Activated T-cell treated with anti-CD3 and anti-CD28 coated beads, Interleukin-2, amount 50 U/mL, for 48 hours (primary cell): Measurements from ENCODE around the gene NOXO1.
A peak's percentile ranks its signal among the peaks of the same experiment; 100 is the strongest.
"Not testable (repeated sequence)": the region's sequence is repeated elsewhere in the genome, so short reads cannot be mapped to it uniquely, and the experiment has no call there.

ENCODE experiments used
- DNase-seq, 2 experiments: peaks; one replicate each; pipeline ENCODE4 v3.0.0-alpha.2; 2020

The NOXO1 gene

DNA sequence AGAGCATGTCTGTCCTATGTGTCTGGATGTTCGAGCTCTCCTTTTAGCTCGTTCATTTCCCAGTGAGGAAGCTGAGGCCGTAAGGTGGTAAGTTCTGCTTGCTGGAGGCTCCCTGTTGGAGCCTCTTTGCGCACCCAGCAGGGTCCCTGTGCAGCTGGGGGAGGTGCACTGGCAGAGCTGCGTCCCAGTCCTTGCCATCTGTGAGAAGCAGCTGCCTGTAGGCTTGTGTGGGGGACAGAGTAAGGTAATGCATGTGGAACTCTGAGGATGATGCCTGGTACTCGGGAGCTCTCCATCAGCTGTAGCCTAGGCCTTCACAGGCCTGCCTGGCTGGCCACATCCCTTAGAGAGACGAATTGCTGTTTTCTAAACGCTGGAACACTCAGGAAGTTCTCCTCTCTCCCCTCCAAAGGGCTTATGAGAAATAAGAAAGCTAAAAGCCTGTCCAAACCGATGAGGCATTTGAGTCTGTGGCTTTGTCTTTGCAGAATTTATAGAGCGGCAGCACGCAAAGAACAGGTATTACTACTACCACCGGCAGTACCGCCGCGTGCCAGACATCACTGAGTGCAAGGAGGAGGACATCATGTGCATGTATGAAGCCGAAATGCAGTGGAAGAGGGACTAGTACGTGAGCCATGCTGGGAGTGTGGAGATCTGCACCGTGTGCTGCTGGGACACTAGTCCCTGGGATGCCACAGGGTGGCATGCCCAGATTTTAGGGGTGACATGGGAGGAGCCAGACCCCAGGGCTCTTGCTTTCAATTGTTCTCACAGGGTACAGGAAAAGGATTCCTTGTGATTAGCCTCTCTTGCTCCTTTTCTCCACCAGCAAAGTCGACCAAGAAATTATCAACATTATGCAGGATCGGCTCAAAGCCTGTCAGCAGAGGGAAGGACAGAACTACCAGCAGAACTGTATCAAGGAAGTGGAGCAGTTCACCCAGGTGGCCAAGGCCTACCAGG is 20.3 kb downstream of the NOXO1 start:
- DNase-seq = peak; percentile 82 to 83

DNA sequence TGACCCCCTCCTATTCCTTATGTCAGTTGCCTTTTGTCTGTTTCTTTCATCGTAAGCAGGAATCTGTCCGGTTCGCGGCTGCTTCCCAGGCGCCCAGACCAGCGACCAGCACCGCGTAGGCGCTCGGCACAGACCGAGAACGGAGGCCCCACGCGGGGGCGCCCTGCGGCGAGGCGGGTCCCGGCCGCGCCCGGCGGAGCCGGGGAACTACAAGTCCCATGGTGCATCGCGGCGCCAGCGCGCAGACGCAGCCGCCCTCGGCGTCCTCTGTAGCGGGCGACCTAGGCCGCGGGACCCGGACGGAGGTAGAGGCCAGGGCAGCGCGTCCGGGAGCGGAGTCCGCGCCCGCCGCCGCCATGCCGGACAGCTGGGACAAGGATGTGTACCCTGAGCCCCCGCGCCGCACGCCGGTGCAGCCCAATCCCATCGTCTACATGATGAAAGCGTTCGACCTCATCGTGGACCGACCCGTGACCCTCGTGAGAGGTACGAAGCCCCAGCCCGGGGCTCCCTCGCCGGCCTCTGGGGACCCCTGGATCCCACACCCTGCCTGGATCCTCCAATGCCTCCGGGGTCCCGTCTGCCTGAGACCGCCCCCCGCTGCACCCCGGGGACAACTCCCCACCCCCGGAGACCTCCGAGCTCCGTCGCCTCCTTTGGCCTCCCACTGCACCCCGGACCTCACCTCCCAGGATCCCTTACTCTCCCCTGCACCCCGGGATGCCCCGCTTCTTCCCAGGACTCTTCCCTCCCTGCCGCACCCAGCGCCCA is 21.8 kb downstream of the NOXO1 start, which contains the start of gene NDUFB10:
TSS of gene NDUFB10 (plus strand) at position 270 of the 771 bp plus-strand sequence. CDS start at position 357, 87 bp downstream.
- DNase-seq = peak; percentile 94 to 97

DNA sequence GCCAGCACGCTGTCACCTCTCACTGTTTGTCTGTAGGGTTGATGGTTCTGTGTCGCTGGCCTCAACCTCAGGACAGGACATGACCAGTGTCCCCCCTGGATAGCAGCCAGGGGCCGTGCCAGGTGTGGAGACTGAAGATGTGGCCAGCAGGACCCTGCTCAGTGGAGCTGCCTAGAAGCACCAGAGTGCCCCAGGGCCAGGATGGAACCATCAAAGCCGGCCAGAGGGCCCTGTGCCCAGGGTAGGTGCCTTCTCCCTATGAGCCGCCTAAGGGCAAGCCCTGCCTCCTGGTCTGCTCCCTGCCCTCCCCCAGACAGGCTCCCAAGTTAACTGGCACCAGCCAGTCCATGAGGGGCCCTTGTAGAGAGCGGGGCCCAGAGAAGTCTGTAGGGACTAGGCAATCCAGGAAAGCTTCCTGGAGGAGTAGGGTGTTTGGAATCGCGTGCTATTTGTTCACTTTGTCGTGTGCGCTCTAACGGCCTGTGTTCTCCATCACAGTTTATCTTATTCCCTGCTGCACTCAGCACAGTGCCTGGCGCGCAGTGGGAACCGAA is 22.5 kb downstream of the NOXO1 start:
- DNase-seq = no peak

DNA sequence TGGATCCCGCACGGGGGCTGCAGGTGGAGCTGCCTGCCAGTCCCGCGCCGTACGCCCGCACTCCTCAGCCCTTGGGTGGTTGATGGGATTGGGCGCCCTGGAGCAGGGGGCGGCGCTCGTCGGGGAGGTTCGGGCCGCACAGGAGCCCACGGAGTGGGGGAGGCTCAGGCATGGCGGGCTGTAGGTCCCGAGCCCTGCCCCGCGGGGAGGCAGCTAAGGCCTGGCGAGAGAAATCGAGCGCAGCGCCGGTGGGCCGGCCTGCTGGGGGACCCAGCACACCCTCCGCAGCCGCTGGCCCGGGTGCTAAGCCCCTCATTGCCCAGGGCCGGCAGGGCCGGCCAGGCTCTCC is 23.2 kb downstream of the NOXO1 start:
- DNase-seq = not testable (repeated sequence)

DNA sequence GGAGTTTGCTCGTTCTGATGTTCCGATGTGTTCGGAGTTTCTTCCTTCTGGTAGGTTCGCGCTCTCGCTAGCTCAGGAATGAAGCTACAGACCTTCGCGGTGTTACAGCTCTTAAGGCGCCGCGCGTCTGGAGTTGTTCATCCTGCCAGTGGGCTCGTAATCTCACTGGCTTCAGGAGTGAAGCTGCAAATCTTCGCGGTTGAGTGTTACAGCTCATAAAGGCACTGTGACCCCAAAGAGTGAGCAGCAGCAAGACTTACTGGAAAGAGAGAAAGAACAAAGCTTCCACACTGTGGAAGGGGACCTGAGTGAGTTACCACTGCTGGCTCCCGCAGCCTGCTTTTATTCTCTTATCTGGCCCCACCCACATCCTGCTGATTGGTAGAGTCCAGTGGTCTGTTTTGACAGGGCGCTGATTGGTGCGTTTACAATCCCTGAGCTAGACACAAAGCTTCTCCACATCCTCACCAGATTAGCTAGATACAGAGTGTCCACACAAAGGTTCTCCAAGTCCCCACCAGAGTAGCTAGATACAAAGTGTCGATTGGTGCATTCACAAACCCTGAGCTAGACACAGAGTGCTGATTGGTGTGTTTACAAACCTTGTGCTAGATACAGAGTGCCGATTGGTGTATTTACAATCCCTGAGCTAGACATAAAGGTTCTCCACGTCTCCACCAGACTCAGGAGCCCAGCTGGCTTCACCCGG is 23.7 kb downstream of the NOXO1 start:
- DNase-seq = not testable (repeated sequence)

DNA sequence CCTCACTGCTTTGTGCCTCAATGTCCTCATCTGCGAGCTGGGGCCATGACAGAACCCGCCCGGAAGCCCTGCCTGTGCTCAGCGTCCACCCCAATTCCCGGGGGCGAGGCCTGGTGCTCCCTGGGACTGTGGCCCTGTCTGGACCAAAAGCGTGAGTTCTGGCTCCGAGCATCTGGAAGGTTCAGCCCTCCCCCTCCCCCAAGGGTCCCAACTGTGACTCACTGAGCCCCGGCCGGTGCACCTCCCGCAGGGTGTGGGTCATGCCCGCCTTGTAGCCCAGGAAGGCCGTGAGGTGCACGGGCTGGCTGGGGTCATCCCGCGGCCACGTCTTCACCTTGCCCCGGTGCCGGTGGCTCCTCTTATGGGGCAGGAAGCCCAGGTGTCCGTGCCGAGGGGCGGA is 27.5 kb downstream of the NOXO1 start:
- no peak for DNase-seq

DNA sequence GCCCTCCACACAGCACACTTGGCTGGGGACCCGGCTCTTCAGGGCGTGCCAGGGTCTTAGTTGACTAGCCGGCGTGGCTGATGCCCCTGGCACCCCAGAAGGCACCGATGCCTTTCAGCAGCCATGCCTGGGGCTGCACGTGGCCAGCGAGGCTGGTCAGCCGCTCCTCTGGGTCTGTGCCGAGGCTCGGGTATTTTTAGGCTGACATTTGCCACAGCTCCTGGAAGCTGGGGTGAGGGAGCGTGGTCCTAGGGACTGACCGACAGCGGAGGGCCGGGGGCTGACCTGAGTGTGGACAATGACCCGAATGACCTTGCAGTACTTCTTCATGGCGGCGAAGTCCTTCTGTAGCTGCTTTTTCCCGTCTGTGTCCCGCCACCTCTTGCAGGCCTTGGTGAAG is 30.7 kb downstream of the NOXO1 start:
- no peak for DNase-seq

DNA sequence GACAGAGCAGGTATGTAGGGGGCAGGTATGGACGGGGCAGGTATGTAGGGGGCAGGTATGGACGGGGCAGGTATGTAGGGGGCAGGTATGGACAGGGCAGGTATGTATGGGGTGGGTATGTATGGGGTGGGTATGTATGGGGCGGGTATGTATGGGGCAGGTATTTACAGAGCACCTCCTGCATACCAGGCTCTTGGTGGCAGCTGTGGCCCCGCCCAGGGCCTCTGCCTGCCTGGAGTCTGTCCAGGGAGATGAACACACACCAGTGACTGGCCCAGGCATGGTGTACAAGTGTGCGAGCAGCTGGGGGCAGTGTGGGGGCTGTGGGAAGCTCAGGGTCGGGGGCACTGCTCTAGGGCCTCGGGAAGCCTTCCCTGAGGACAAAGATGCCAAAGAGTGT is 31.2 kb downstream of the NOXO1 start:
- no peak for DNase-seq

DNA sequence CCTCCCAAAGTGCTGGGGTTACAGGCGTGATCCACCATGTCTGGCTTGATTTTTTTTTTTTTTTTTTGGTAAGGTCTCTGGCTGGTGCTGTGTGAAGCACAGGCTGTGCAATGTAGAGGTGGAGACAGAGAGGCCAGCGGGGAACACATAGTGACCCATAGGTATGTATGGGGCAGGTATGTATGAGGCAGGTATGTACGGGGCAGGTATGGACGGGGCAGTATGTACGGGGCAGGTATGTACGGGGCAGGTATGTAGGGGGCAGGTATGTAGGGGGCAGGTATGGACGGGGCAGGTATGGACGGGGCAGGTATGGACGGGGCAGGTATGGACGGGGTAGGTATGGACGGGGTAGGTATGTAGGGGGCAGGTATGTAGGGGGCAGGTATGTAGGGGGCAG is 31.8 kb downstream of the NOXO1 start:
- no peak for DNase-seq

DNA sequence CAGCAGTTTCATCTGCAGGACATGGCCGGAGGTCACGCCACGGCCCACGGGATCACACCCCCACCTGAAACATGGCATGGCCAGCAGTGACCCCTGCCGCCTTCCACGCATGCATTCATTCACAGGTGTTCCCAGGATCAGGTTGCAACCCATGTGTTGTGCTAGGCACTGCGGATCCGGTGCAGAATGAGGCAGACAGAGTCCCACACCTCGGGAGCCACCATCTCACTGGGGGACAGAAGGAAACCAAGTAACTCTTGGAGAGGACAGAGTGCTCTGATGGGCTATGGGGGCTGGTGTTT is 33.9 kb downstream of the NOXO1 start:
- DNase-seq = no peak

DNA sequence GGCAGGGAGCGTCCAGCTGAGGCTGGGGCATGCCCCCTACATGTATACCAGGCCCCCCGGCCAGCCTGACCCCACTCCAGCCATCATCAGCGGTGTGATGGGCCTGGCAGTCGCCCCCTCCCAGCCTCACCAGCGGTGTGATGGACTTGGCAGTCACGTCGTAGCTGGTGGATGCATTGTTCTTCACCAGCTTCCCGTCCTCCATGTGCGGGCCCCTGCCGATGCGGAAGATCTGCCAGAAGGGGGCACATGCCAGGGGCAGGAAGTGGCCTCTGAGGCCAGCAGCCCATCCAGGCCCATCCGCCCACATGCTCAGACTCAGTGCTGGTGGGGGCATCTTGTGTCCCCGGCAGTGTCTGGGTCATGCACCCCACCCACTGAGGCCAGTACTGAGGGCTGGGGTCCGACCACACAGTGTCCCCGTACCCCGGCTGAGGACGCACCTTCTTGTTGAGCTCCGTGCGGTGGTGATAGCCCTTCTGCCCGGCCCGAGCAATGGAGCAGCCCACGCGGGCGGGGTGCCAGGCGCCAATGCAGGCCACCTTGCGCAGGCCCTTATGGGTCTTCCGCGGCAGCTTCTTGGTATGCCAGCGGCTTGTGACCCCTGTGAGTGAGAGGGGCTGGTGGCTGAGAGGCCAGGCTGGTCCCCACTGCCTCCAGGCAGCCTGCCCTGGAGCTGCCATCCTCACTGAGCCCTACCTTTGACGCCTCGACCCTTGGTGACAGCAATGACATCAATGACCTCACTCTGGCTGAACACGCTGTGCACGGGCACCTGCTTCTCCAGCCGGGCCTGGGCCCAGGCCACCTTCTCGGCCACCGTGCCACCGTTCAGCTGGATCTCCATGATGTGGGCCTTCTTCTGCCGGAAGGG is 34.5 kb downstream of the NOXO1 start:
- DNase-seq = no peak

DNA sequence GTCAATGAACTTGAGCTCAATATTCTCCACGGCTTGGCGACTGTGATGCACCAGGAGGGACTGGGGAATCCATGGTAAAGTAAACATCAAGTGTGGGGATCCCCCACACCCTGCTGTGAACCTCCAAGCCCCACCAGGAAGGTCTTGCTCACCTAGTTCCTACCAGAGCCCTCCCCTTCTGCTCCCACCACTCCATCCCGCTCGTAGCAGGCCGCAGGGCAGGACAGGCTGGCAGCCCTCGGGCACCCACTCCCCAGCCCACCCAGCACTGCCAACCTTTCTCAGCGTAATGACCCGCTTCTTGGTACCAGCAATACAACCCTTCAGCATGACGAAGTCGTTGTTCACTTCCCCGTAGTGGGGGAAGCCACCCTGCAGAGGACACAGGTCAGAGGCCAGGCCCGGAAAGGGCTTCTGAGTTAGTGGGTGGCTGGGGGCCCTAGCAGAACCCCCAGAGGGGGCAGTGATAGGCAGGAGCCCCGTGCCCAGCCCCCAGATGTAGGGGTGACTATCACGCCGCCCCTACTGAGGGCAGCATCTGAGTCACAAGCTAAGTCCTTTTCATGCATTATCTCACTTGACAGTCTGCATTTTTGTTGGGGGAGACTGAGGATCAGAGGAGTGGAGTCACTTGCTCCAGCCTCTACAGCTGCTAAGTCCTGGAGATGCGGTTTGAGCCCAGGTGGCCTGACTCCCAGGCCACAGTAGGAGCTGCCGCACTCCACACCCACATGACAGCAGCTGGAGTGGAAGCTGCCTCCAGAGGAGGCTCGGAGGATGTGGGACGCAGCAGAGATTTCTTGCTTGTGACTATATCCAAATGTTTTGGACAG is 35.5 kb downstream of the NOXO1 start:
- no peak for DNase-seq

DNA sequence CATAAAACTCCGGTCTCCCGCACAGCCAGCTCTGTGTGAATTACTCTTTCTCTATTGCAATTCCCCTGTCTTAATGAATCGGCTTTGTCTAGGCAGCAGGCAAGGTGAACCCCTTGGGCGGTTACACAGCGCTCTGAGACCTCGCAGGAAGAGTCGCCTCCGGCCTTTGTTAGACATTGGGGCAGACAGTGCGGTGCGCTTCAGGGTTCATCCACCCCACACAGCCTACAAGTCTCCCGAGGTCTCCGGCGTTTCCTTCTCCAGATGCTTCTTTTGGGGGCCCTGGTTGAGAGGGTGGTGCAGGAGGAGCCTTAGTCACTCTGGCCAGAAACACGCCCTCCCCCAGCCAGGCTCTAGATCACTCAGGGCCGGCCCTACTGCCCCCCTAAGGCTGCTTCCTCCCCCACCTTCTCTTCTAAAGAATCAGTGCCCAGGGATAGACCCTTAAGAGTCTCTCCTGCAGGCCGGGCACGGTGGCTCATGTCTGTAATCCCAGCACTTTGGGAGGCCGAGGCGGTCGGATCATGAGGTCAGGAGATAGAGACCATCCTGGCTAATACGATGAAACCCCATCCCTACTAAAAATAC is 36.6 kb downstream of the NOXO1 start:
- DNase-seq = no peak

DNA sequence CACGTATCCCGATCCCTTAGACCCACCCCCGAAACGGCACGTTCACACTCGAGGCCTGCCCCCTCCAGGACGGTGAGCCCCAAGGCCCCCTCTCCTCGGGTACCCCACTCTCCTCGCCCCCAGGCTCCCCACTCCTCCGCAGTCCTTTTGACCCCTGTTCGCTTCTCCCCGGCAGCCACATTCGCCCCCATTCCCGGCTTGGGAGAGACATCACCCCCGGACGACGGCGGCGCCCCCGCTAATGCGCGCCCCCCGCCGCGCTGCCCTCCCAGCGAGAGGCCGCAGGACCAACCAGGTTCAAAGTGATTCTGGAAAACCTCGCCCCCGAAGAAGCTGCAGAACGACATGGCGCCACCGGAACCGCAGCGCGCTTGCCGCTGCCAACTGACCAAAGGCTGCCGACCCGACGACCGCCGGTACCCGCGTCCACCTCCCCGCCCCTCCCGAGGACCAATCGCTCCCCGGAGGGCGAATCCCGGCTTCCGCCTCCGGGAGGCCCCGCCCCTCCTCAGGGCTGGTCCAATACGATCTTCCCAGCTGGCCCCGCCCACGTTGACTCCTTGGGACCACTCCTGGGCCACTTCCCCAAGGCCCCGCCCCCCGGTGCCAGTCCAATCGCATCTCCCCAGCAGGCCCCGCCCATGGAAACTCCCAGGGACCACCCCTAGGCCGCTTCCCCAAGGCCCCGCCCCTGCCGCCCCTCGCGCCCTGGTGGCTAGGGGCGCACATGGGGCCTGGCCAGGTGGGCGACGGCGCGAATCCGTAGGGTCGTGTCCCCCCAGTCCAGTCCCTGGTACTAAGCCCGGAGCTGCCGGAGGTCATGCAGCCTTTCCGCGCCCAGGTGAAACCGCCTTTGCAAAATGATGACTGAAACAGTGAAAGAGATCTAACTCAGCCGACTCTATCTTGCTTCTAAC is 38.2 kb downstream of the NOXO1 start, which contains the start of gene MSRB1:
TSS of gene MSRB1 (minus strand) at position 390 of the 917 bp plus-strand sequence. CDS start at position 347, 43 bp downstream.
- peak; percentile 100 for DNase-seq

DNA sequence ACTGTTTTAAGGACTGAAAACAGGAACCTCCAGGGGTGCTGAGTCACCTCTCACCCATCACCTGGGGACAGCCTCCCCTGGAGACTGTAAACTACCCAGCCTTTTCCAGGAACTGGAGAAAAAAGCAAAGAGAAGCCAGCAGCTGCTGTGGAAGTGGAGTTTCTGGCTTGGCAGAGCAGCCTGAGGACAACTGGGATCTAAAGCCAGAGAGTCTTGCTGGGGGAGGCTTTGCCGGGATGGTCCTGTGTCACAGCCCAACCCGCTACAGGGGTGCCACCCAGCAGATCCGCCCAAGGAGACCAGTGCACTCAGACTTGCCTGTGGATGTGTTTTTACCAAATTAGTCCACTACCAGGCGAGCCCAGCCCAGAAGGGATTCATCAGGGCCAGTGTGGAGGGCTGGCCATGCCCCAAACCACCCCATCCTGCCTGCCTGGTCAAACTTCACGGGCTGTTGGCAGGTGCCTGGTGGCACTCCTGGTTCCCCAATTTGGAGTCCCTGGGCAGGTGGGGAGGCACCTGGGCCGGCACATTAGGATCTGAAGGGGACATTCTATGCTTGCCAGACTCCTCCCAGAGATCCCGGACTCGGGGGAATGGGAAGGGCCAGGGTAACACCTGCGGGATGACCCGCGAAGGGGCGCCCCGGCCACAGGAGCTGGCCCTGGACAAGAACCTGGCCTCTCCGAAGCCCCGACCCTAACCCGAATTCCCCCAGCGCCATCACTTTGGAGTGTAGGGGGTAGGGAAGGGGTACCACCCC is 39.0 kb downstream of the NOXO1 start:
- DNase-seq = peak; percentile 45 to 48

DNA sequence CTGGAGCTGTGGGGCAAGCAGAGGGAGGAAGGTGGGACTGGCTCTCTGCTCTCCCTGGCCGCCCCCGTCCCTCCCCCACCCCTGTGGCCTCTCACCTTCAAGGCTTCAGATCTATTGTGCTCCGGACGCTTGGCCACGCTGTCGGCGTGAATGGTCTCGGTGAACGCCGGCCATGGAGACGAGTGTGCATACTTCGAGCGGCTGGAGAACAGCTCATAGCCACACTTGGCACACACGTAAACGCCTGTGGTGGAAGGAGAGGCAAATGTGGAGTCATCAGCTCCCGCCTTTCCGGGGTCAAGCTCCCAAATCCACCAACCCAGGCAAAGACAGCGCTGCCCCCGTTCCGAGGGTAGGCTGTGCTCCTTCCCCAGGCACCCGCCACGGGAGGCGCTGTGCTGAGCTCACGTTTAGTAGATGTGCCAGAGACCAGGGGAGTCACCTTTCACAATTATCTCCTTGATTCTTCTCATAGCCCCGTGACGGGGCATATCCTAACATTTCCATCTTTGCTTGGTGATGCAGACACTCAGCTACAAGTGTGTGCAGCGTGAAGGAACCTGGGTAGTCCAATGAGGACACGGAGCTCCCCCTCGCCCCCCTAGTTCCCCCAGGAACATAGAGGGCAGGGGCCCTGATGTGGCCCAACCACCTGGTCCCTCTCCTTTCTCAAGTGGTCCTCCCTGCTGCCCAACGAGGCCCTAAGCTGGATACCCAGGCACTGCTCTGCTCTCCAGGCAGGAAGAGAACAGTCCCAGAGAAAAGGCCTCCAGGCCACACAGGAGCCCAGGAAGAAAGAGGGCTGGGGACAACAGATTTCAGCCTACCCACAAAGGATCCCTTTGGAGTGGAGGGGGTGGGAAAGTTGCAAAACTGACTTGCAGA is 39.9 kb downstream of the NOXO1 start:
- DNase-seq = no peak
